HG03045 (cell line): ENCODE measurements around the gene CNPY1.

Source experiments
- ATAC-seq: cut with Tn5 transposase; IDR thresholded peaks from one replicate; pipeline ENCODE4 v1.9.1; 2021; ENCODE audit warnings: mild to moderate bottlenecking, moderate library complexity; ENCODE audit not compliant: unreplicated experiment

Gene CNPY1

DNA sequence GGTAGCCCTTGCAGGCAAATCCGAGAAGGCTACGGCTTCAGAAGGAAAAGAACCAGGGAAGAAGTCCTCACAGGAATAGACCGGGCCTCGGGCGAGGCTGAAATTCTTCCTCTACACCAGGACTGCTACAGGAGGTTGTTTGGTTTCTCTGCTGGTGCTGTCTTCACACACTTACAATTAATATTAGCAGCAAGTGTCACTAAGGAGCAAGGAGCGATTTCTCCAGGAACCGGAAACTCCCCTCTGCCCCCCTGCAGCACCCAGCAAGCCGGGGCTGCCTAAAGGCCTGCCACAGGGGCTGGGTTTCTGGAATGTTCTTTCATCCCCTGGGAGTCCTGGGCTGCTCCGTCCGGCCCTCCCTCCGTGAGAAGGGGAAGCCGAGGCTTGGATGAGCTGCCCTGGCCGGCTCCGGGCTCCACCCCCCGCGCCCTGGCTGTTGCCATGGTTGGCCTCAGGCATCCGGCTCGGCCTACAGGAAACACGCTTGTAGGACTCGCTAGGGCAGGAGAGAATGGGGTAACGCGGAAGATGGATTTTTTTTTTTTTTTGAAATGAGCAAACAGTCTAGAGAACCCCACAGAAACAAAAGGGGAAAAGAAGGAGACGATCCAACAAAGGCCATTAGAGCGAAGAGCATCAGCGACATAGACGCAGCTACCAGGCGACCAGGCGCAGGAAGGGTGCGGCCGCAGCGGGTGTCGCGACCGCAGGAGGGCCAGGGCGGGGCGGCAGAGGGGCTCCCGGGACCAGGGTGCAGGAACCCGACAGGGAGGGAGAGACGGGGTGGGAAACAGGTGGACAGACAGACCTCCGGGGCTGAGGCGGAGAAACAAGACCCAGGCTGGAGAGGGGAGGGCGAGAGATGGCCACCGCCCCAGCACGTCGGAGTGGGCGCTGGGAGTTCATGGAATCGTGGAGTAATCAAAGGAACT lies 55.4 kb downstream of the CNPY1 start:
- ATAC-seq: peak; percentile 83

- peak; percentile 33 for ATAC-seq
Observed at GRCh38 chr7:155489862-155490696, 56.3 kb downstream of the CNPY1 start.

- no peak for ATAC-seq
Observed at GRCh38 chr7:155489158-155489840, 57.1 kb downstream of the CNPY1 start.

- no peak for ATAC-seq
Observed at GRCh38 chr7:155488483-155489127, 57.8 kb downstream of the CNPY1 start.

DNA sequence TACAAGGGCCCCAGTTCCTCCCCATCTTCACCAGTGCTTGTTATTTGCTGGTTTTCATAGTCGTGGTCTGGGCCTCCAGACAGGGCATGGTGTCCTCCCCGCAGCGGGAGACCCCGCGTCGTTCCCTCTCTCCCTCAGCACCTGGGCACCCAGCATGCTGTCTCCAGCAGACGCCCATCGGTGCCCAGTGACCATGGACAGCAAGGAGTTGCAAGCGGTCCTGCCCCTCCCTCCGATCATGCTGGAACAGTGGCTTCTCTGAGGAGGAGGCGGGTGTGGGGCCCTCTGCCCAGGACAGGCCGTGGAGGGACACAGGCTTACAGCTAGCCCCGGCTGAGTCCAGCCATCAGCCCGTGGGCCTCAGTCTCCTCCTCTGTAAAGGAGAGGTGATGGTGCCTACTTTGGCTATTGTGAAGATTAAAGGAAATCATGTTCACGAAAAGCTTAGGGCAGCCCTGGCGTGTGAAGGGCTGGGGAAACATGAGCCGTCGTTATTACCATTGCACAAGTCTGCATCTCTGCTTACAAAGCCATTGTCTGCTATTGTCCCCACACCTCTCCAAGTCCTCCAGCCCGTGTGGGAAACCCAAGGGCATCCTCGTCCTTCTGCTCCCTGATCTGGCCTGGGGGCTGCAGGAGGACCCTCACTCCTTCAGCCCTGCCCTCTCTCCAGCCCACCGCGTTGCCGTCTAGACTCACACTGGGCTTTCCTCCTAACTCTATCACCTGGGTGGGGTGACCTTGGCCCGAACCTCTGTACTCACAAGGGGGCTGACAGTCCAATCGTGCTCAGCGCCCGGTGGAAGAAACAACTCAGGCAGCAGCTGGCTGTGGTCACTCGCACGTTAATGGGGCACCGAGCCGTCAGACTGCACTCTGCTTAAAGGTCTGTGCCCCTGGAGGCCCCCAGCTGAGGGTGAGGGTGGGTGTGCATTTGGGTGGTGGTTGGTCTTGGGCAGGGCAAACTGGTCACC lies 58.6 kb downstream of the CNPY1 start:
- no peak for ATAC-seq

- ATAC-seq: no peak
Observed at GRCh38 chr7:155486783-155487508, 59.4 kb downstream of the CNPY1 start.

- ATAC-seq: no peak
Observed at GRCh38 chr7:155484483-155485399, 61.6 kb downstream of the CNPY1 start.

DNA sequence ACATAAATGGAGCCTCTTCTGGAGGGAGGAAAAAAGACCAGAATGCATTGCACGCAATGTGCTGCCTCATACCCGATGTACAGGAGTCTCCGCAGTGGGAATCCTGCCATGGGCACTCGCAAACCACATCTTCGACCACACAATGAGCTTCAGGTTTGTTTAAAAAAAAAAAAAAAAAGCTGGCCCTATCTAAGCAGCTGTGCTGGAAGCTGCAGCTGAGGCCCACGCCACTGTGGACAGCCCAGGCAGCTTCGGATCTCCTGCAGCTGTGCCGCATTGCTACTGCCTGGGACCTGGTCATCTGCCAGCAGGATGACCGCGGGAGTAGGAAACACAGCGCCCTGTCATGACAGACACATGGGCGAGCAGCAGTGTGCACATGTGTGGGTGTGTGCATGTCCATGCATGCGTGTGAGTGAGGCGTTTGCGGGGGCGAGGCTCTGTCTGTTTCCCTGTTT lies 62.5 kb downstream of the CNPY1 start:
- ATAC-seq: no peak

DNA sequence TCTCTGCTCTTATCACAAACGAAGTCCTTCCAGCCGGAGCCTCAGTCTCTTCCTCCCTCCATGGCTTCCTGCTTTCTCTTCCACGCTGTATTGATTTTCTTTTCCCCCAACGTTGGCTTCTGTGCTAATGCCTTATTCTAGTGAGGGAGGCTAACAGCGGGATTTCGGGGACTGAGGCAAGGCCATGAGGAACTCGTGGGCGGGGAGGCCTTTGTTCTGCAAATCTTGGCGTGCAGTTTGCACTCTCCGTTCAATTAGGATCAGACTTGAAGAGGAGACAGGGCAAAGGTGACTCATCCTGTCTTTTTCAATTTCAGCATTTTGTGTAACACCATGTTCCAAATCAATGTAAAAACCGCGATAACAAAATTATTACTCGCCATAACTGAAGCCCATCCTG lies 63.1 kb downstream of the CNPY1 start:
- ATAC-seq: no peak

DNA sequence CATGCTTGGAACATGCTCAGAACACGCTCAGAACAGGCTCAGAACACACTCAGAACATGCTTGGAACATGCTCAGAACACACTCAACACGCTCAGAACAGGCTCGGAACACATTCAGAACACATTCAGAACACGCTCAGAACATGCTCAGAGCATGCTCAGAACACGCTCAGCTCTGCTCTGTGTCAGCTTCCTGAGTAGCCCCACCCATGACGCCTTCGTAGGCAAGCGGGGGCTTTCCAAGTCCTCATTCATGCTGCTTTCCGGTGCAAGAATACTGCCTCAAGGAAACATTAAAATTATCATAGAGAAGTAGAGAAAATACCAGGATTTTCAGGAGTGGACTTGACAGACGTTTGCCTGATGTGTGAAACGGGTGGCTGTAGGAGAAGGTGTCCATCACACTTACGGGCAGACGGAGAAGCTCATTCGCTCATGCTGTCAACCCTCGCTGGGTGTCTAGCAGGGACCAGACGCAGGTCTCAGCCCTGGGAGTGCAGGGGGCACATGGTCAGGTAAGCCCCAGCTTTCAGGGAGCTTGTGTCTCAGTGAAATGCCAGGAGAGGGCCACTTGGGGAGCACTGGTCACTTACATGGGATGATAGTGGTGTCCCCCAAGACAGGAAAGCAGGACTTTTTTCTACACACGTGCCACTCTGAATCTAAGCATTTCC lies 63.7 kb downstream of the CNPY1 start:
- ATAC-seq: no peak

- no peak for ATAC-seq
Observed at GRCh38 chr7:155481764-155482163, 64.6 kb downstream of the CNPY1 start.

GRCh38 chr7:155477476-155477875 lies 68.9 kb downstream of the CNPY1 start:
- ATAC-seq: peak; percentile 79

DNA sequence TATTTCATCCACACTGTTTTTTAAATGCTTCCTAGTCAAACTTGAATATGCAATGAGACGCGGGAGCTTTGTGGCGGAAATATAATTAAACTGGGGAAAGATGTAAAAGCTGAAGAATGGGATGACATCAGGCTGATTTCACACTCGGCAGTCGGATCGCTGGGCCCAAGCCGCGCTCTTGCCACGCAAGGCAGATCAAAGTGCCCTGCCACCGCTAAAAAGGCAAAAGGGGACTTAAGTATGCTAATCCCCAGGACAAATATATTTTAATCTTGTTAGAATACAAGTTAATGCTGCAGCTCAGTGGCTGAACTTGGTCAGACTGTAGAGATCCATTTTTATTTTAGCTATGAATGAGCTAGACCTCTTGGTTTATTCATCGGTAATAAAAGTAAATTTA lies 74.6 kb downstream of the CNPY1 start:
- no peak for ATAC-seq

- no peak for ATAC-seq
Observed at GRCh38 chr7:155470686-155471638, 75.4 kb downstream of the CNPY1 start.

DNA sequence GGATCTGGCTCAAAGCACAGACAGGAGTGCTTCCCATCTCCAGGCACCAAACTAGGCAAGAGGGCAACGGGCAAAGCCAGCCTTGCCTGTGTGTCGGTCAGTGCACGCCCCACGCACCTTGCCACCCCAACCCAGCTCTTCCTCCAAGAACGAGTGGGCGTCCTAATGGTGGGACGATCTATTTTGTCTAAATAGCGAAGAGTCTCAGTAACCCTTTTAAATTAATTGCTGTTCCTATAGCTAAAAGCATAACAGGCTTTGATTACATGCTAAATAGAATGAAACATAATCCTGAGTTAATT lies 76.2 kb downstream of the CNPY1 start:
- no peak for ATAC-seq
